UCSD-AML1 (cell line): ENCODE data around the gene MRPL14.

Source experiments
- DNase-seq: peaks from one replicate; lab custom pipeline; 2025; ENCODE audit not compliant: unreplicated experiment; lab: John Stamatoyannopoulos, UW

Gene MRPL14

DNA sequence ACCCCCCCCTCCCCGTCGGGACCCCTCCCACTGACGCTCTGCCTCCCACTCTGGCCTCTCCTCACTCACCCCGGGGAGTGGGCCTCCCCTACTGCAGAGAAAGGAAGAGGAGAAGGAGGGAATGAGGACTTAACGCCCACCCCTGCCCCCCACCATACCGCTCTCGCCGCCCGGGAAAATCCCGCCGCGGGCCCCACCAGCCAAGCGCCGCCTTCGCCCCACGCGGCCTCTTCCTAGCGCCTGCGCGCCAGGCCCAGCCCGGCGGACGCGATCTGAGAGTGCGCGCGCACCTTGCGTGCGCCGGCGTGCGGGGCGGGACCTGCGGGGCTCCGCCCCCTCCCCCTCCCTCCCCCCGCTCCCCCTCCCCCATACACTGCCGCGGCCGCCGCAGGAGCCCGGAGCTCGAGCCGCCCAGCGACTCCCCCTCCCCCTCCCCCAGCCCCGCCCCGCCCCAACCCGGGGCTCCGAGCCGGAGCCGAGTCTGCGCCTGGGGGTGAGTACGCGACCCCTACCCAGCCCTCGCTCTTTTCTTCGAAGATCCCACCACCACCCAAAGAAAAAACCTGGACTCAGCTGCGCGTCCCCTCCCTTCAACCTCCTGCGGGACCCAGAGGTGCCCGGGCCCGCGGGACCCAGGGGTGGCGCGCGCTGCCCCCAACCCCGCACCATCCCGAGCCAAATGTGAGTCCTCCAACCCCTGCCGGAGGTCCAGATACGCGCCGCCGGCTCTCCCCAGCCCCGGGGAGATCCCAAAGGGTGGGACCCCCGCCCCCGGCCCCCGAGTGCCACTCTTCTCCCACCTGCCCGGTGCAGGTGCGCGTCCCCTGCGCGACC lies at the start of gene MRPL14, which contains the start of gene TMEM63B:
Gene MRPL14 (minus strand): TSS at position 267 of the 834 bp plus-strand sequence. CDS start 10,841 bp downstream, outside the sequence.
Gene TMEM63B (plus strand): TSS at position 369 of the 834 bp plus-strand sequence. CDS start 7,031 bp downstream, outside the sequence.
- DNase-seq: peak; percentile 90

DNA sequence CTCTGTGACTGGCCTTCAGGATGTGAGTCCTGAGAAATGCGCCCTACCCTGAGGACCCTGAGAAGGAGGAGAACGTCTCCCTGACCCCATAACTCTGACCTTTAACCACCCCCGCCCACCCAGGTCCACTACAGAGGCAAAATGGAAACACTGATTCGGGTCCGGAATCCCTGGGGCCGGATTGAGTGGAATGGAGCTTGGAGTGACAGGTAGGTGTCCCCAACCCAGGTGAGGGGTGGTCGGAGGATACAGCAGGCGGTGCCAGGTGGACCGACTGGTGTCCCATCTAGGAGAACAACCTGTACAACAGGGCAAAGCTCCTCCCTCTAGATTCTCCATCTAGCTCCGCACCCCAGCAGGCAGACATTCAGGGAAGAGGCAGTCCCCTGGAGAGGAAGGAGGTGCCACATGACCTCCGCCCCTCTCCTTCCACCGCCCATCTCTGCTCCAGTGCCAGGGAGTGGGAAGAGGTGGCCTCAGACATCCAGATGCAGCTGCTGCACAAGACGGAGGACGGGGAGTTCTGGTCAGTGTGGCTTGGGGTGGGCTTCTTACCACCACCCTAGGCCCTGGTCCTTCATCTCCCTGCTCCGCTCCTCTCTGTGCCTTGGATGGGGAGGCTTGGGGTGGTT lies 49.0 kb upstream of the MRPL14 start:
- peak; percentile 64 for DNase-seq

- DNase-seq: peak; percentile 80
Observed at GRCh38 chr6:44172731-44173500, 45.7 kb upstream of the MRPL14 start.

DNA sequence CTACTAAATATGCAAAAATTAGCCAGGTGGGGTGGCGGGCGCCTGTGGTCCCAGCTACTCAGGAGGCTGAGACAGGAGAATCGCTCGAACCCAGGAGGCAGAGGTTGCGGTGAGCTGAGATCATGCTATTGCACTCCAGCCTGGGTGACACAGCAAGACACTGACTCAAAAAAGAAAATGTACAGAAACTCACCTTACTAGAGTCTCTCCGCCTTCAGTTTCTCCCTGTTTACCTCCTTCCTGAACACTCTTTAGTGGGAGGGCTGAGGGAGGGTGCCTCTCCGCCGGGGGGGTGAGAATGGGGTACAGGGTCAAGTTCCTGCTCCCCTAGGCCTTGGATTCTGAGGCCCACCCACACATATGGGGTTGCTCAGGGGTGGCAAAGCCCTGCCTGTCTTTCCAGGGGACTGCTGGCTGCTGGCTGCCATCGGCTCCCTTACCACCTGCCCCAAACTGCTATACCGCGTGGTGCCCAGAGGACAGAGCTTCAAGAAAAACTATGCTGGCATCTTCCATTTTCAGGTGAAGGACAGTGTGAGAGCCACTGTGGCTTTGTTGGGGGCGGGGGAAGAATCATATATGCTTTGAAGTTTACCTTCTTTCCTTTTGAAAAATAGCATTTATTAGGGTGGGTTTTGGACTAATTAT lies 44.8 kb upstream of the MRPL14 start:
- DNase-seq: no peak

- no peak for DNase-seq
Observed at GRCh38 chr6:44169886-44170570, 42.8 kb upstream of the MRPL14 start.

GRCh38 chr6:44169154-44169553 lies 41.9 kb upstream of the MRPL14 start:
- no peak for DNase-seq

GRCh38 chr6:44167567-44167966 lies 40.3 kb upstream of the MRPL14 start:
- no peak for DNase-seq

GRCh38 chr6:44166591-44167184 lies 39.4 kb upstream of the MRPL14 start:
- peak; percentile 78 for DNase-seq

DNA sequence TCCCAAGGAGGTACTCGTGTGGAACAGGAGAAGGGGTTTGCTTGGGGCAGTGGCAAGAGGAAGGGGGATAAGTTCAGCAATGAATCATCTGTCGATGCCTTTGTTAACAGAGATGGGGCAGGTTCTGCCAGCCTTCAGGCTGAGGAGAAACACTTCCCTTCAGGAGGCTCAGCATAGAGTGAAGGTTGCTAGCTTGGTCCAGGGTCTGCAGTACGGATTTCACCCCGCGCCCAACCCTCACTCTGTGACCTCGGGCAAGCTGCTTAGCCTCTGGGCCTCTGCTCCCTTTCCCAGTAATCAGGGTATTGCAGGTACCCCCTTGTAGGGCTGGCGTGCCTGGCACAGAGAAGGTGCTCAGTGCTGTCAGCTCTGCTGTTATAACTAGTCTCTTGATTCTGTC lies 38.9 kb upstream of the MRPL14 start:
- no peak for DNase-seq

DNA sequence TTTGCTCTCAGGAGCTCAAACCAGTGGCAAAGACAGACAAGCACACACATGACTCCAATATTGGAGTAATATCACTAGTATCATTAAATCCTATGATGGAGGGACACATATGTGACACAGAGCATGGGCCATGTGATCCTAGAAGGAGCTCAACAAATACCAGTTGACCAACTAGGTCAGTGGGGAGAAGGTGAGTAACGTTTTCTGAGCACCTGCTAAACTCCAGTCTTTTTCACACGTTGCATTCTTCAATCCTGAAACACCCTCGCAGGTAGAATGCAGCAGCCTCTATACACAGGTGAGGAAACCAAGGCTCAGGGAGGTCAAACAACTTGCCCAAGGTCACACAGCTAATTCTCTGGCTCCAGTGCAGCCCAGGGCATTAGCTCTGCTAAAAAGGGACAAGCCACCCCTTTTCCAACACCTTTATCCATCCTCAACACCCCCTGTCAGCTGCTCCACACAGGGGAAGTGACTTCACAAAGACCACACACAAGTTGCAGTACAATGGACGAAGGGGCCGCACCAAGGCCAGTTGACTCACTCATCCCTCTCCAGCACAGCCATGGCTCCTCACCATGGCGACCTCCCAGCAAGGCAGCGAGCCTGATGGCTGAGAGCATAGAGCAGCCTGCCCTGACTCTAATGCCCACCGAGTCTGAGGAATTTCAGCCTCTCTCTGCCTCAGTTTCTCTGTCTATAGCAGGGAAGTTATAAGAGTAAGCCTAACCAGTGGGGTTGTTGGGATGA lies 35.8 kb upstream of the MRPL14 start:
- DNase-seq: no peak

GRCh38 chr6:44161997-44162338 lies 34.7 kb upstream of the MRPL14 start:
- DNase-seq: no peak

DNA sequence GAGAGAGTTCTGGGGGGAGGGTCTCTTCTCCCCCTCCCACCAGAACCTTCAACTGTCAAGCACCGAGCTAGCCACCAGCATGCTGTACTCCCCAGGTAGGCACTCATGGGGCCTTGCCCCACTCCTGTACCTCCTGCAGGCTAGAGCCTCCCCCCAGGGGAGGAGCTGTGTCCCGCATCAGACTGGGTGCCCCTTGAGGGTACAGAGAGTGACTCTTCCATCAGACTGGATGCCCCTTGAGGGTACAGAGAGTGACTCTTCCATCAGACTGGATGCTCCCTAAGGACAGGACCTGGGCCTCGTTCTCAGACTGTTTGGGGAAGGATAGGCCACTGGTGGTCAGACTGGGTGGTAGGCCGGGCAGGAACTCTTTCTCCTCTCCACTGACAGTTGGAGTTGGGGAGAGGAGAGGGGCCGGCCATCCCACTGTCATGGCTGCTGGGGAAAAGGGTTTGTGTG lies 31.5 kb upstream of the MRPL14 start, which contains the start of gene CAPN11:
Gene CAPN11 (plus strand): TSS at position 51 of the 459 bp plus-strand sequence. CDS start 29 bp downstream, at position 80.
- no peak for DNase-seq

DNA sequence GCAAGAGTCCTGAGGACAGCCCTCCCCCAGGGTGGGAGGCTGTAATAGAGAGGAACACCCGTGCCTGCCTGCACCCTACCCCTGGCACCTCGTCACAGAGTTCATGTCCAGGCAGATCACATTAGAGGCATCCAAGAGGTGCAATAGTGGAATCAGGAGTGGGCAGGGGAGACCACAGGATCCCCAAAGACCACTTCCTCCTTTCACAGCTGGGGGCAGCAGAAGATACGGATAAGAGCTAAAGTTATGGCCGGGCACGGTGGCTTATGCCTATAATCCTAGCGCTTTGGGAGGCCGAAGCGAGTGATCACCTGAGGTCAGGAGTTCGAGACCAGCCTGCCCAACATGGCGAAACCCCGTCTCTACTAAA lies 29.9 kb upstream of the MRPL14 start:
- no peak for DNase-seq

GRCh38 chr6:44156494-44157151 lies 29.4 kb upstream of the MRPL14 start:
- DNase-seq: no peak

GRCh38 chr6:44154067-44154466 lies 26.8 kb upstream of the MRPL14 start:
- no peak for DNase-seq

- DNase-seq: no peak
Observed at GRCh38 chr6:44152533-44152932, 25.3 kb upstream of the MRPL14 start.

- DNase-seq: no peak
Observed at GRCh38 chr6:44152109-44152461, 24.8 kb upstream of the MRPL14 start.

DNA sequence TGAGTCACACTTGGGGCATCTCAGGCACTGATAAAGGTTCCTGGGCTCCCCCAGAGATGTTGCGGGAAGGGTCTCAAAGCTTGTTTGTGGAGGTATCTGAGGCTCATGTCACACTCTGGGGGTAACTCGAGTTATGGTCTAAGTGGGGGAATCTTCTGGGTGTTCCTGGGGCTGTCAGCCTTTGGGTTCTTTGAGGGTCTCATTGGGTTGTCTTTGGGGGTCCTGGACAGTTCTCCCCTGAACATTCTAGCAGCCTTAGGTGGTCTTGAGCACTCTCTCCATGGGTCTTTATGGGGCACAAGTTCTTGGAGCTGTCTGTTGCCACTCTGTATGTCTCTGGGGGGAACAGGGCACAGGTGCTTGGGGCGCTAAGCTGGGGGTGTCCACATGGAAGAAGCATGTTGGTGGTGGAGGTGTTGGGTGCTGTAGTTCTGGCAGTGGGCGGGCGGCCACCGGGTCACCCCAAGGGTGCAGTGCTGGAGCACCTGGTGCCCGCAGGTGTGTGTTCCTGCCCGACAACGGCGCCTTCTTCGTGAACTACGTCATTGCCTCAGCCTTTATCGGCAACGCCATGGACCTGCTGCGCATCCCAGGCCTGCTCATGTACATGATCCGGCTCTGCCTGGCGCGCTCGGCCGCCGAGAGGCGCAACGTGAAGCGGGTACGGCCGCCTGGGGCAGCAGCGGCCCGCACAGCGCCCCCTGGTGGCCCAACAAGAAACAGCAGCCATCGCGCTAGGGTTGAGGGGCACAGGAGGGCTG lies 24.3 kb upstream of the MRPL14 start:
- DNase-seq: peak; percentile 67
